Measurements from ENCODE around the gene LAMP1.

Gene LAMP1

DNA sequence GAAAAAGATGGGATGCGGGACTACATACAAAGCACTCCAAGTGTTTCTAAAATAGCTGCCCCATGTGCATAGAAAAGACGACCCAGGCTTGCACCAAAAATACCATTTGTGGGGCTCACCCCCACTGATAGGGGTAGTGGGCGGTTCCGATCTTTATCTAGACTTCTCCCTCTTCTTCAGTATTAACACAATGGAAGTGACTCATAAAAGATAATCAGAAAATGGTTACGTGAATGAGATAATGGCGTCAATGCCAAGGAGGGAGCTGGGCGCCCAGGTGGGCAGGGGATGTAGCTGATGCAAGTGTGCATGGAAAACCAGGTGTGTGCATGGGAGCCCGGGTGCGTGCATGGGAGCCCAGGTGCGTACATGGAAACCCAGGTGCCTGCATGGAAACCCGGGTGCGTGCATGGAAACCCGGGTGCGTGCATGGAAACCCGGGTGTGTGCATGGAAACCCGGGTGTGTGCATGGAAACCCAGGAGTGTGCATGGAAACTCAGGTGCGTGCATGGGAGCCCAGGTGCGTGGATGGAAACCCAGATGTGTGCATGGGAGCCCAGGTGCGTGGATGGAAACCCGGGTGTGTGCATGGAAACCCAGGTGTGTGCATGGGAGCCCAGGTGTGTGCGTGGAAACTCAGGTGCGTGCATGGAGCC is 32.7 kb downstream of the LAMP1 start:
- TF ChIP-seq, protein P1, sequence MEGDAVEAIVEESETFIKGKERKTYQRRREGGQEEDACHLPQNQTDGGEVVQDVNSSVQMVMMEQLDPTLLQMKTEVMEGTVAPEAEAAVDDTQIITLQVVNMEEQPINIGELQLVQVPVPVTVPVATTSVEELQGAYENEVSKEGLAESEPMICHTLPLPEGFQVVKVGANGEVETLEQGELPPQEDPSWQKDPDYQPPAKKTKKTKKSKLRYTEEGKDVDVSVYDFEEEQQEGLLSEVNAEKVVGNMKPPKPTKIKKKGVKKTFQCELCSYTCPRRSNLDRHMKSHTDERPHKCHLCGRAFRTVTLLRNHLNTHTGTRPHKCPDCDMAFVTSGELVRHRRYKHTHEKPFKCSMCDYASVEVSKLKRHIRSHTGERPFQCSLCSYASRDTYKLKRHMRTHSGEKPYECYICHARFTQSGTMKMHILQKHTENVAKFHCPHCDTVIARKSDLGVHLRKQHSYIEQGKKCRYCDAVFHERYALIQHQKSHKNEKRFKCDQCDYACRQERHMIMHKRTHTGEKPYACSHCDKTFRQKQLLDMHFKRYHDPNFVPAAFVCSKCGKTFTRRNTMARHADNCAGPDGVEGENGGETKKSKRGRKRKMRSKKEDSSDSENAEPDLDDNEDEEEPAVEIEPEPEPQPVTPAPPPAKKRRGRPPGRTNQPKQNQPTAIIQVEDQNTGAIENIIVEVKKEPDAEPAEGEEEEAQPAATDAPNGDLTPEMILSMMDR (IDR thresholded peaks at IDR 0.05; ENCODE audit: extremely low read depth, missing control alignments): no peak
- no peak for DNase-seq (ENCODE audit: low spot score)

DNA sequence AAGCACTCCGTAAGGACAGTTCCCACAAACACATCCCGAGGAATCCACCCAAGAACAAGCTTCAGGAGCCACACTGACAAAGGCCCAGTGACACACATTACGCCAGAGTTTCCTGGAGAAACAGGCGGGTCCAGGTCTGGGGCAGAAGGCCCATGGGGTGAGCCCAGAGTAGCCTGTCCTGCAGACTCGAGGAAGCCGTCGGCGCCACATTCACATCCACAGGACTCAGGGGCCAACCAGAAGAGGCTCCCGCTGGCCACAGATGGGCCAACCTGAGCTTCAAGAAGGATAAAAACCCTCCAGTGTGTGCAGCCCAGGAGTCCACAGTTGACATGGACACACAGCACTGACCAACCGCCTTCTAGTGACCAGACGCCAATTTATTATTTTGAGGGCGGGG is 35.6 kb downstream of the LAMP1 start:
- TF ChIP-seq, protein P1 (IDR thresholded peaks at IDR 0.05; ENCODE audit: extremely low read depth, missing control alignments): no peak
- DNase-seq (ENCODE audit: low spot score): no peak

DNA sequence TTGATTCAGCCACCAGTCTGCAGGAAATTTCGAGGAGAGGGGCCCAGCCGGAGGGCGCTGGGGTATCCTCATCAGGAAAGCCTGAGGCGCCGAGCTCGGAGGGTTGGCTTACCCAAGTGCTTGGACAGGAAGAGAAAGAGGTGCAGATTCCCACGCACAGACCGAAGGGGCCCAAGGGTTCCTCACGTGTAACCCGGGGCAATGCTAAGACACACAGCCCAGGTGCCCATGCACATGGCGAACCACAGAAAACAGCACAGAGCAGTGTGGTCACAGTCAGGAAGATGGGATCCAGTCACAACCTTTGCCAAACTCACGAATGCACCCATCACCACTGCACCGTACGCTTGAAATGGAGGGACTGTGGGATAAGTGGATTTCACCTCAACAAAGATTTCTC is 36.0 kb downstream of the LAMP1 start:
- TF ChIP-seq, protein P1 (IDR thresholded peaks at IDR 0.05; ENCODE audit: extremely low read depth, missing control alignments): no peak
- no peak for DNase-seq (ENCODE audit: low spot score)

DNA sequence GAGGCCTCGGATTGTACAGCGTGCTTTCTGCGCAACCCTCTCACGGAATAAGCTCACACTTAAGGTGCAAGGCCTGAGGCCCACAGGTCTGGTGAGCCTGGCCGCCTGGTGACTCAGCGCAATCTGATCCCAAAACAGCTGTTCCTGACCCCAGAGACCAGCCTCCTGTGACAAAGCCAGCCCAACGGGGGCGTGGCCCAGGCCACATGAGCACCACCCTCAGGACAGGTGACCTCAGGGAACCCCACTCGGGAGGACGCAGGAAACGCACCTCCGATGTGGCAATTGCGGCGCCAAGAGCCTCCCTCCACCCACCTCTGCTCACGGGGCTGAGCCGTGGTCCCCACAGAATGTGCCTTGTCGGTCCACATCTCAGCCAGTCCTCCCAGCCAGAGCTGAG is 40.5 kb downstream of the LAMP1 start:
- TF ChIP-seq, protein P1 (IDR thresholded peaks at IDR 0.05; ENCODE audit: extremely low read depth, missing control alignments): no peak
- DNase-seq (ENCODE audit: low spot score): no peak

DNA sequence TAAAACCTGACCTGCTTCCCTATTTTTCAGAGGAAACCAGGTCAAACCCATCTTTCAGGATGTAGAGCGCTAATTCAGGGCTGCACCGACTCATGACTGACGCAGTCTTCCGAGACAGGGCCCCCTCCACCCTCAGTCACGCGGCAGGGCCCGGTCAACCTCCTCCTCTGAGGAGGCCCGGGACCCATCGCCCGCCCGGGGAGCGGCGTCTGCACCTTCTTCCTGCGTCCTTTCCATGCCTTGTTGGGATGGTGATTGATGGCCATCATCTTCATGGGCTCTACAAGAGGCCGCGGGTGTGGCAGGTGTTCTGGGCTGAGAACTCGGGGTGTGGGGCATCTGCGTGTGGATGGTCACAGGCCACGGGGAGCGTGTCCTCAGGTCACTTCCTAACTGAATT is 40.9 kb downstream of the LAMP1 start:
- no peak for DNase-seq (ENCODE audit: low spot score)
- TF ChIP-seq, protein P1 (IDR thresholded peaks at IDR 0.05; ENCODE audit: extremely low read depth, missing control alignments): no peak

DNA sequence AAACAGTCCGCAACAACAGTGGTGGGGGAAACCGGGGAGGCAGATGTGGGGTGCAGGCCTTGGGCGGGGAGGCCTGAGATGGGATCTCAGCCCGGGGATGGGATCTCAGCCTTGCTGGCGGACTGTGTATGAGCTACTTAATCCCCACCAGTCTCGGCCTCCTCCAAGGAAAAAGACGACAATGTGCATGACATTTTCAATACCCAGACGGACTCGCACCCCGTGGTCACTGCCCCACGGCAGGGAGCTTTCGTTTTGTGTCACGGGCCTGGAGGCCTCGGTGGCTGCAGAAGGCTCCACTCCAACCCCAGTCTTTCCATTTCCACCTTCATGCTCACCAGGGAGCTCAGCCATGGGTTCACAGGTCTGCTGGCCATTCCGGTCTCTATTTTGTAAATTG is 41.4 kb downstream of the LAMP1 start:
- TF ChIP-seq, protein P1 (IDR thresholded peaks at IDR 0.05; ENCODE audit: extremely low read depth, missing control alignments): no peak
- DNase-seq (ENCODE audit: low spot score): no peak

DNA sequence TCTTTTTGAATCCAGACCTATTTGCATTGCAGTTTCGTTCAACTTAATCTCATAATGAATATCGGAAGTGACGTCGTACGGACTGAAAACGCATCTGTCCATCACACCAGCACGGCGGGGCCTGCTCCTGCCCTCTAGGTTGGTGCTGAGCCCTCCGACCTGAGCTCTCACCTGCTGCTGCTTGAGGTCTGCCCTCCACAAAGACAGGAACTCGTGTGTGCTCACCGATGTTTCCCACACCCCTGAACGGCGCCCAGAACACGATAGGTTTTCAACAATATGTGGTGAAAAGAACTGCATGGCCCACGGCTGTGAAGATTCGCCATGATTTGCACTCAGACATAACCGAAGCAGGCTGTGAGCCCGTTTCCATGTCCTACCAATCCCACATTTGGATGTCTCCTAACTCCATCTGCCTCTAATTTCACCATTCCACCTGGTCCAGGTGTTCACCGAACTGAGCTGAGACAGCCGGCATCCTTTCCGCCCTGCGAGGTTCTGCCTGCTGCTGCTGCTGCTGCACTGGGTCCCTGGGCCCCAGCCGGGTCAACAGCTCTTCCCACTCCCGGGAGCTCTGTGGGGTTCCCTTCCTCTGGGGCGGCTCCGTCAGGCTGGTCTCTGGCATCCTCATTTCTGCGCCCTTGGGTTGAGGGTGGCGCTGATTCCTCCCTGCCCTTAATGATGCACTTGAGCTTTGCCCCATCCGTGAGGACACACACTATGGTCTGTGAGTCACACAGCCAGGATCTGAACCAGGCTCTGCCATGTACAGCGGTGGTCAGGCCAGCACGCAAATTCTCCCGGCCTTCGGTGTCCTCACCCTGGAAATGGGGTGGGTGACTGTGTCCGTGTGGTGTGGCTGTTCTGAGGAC is 46.0 kb downstream of the LAMP1 start:
- TF ChIP-seq, protein P1 (IDR thresholded peaks at IDR 0.05; ENCODE audit: extremely low read depth, missing control alignments): no peak
- DNase-seq (ENCODE audit: low spot score): no peak
